WERI-Rb-1 (cell line): ENCODE data around the gene ABLIM3.

Experiments
- DNase-seq: peaks from one replicate; pipeline ENCODE4 v3.0.0-alpha.2; 2020
- H3K27ac ChIP-seq: fragments of 250-450 bp; sonication (Bioruptor Pico); 2 replicates; pipeline ENCODE4 v1.5.1; 2020; ENCODE audit warnings: mild to moderate bottlenecking, moderate library complexity
- H3K27me3 ChIP-seq: fragments of 250-450 bp; sonication (Bioruptor Pico); 2 replicates; pipeline ENCODE4 v1.5.1; 2021; ENCODE audit warnings: mild to moderate bottlenecking, low read depth, moderate library complexity; ENCODE audit not compliant: insufficient read depth, severe bottlenecking
- H3K36me3 ChIP-seq: fragments of 250-450 bp; sonication (Bioruptor Pico); 2 replicates; pipeline ENCODE4 v1.5.1; 2020; ENCODE audit warnings: mild to moderate bottlenecking, moderate library complexity
- H3K4me3 ChIP-seq: 2 replicates; pipeline ENCODE4 v1.5.1; 2011; ENCODE audit warnings: low read depth, mild to moderate bottlenecking, control low read depth, low read length
- H3K9me3 ChIP-seq: fragments of 250-450 bp; sonication (Bioruptor Pico); 2 replicates; pipeline ENCODE4 v1.5.1; 2021; ENCODE audit warnings: mild to moderate bottlenecking, moderate library complexity; ENCODE audit not compliant: severe bottlenecking
- TF ChIP-seq, protein P1 (sequence below): IDR thresholded peaks from 2 replicates; pipeline ENCODE4 v1.5.1; 2011; ENCODE audit warnings: low read depth, mild to moderate bottlenecking, control low read depth, inconsistent platforms, low read length

The ABLIM3 gene

DNA sequence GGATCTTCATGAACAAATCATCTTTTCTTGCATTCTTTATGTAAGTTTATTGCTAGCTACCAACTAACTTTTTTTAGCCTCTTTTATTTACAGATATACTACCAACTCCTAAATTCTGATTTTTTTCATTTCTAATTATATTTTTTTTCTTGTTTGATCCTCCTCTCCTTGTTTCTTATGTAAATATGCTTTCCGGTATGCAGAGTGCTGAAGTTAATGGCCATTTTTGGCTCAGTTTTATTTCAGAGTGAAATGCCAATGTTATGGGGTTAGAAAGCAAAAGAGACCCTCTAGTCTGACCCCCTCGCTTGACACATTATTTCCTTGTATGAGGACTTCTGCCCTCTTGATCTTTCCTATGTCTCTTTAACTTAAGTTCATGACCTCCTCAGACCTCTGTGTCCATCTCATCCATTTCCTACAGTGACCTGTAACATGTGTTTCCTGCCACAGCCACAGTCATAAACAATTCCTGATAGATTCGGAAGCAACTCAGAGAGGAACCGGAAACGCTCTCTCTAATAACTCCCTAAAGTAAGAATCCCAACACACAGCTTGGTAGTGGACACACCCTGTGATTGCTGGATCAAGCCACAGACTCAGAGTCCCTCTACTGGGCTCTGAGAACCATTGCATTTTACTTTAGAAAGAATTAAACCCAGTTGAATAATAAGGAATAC, 87.5 kb downstream of the ABLIM3 start:
- Histone ChIP-seq H3K4me3 (no peak overlapping the region), H3K9me3 (no peaks in the 10 kb centered on the region)
- no peak for DNase-seq

GRCh38 chr5:149229298-149229937, 88.1 kb downstream of the ABLIM3 start:
- DNase-seq = no peak
- Histone ChIP-seq H3K36me3 (no peaks in the 10 kb centered on the region), H3K27ac (no peak overlapping the region), H3K9me3 (no peaks in the 10 kb centered on the region), H3K27me3 (peaks cover 77% of the 10 kb centered on the region), H3K4me3 (no peak overlapping the region)
- TF ChIP-seq, protein P1, sequence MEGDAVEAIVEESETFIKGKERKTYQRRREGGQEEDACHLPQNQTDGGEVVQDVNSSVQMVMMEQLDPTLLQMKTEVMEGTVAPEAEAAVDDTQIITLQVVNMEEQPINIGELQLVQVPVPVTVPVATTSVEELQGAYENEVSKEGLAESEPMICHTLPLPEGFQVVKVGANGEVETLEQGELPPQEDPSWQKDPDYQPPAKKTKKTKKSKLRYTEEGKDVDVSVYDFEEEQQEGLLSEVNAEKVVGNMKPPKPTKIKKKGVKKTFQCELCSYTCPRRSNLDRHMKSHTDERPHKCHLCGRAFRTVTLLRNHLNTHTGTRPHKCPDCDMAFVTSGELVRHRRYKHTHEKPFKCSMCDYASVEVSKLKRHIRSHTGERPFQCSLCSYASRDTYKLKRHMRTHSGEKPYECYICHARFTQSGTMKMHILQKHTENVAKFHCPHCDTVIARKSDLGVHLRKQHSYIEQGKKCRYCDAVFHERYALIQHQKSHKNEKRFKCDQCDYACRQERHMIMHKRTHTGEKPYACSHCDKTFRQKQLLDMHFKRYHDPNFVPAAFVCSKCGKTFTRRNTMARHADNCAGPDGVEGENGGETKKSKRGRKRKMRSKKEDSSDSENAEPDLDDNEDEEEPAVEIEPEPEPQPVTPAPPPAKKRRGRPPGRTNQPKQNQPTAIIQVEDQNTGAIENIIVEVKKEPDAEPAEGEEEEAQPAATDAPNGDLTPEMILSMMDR = no peak

More for the DNA sequence above, 87.5 kb downstream of the ABLIM3 start:
- Histone ChIP-seq H3K36me3 (no peaks in the 10 kb centered on the region), H3K27me3 (peaks cover 72% of the 10 kb centered on the region), H3K27ac (no peak overlapping the region)
- TF ChIP-seq, protein P1 = peak; percentile 34

- H3K27ac ChIP-seq = no peak overlapping the region
- no peak overlapping the region for H3K4me3 ChIP-seq
- TF ChIP-seq, protein P1 = no peak
- peaks cover 94% of the 10 kb centered on the region for H3K27me3 ChIP-seq
- no peaks in the 10 kb centered on the region for H3K36me3 ChIP-seq
- no peak for DNase-seq
- no peaks in the 10 kb centered on the region for H3K9me3 ChIP-seq
These were observed 94.5 kb downstream of the ABLIM3 start for GRCh38 chr5:149235841-149236240.

DNA sequence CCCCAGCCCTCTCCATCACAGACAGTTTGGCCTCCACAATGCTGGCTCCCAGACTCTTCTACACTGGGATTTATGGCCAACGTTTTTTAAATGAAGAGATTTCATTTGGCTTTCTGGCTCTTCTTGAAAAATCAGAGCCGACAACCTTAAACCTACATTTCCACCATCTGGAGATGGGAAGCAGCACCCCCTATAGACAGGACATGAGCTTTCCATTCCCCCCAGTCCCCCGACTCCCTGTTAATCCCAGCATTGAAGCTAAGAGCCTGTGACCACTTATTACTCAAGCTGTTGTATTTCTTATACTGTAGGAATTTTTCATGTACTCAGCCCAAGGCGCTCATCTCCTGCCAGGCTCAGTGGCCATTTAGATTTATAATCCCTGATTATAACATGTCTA, 96.4 kb downstream of the ABLIM3 start:
- H3K36me3 ChIP-seq = no peaks in the 10 kb centered on the region
- no peak overlapping the region for H3K27ac ChIP-seq
- no peak for DNase-seq
- H3K27me3 ChIP-seq = peaks cover 95% of the 10 kb centered on the region
- no peaks in the 10 kb centered on the region for H3K9me3 ChIP-seq
- H3K4me3 ChIP-seq = no peak overlapping the region
- TF ChIP-seq, protein P1 = no peak

- Histone ChIP-seq H3K27ac (no peak overlapping the region), H3K4me3 (no peak overlapping the region), H3K9me3 (no peaks in the 10 kb centered on the region), H3K27me3 (peaks cover 95% of the 10 kb centered on the region), H3K36me3 (no peaks in the 10 kb centered on the region)
- TF ChIP-seq, protein P1 = no peak
- no peak for DNase-seq
These were observed 97.2 kb downstream of the ABLIM3 start for GRCh38 chr5:149238540-149238939.
